Ovary (tissue), 9 donors: ENCODE data around the gene MGAT5B. TPM values are rescaled to one million over a fixed set of nuclear protein-coding genes. Genes with fewer than 3 reads are reported as not detected.

Experiments used
- DNase-seq, 5 donors: peaks; one replicate each; pipeline ENCODE4 v3.0.0-alpha.2; 2019 to 2020
- H3K27ac ChIP-seq, 2 donors: fragments of 200-600 bp; one replicate each; pipeline versions ENCODE4 v1.5.1 to v1.8.0; 2019 to 2022
- H3K27me3 ChIP-seq: fragments of 200-600 bp; one replicate; pipeline ENCODE4 v1.8.0; 2022
- H3K36me3 ChIP-seq: fragments of 200-600 bp; sonication (generic); one replicate; pipeline ENCODE4 v1.5.1; 2019
- H3K4me1 ChIP-seq: one replicate; pipeline ENCODE4 v1.8.1; 2013; ENCODE audit warnings: mild to moderate bottlenecking, moderate library complexity; ENCODE audit not compliant: insufficient read depth
- H3K4me3 ChIP-seq: fragments of 200-600 bp; sonication (generic); one replicate; pipeline ENCODE4 v1.5.1; 2017
- H3K9me3 ChIP-seq, 2 donors: fragments of 200-600 bp in 1 of 2; sonication (generic) in 1 of 2; one replicate each; pipeline versions ENCODE4 v1.5.1 to v1.8.1; 2013 to 2019; ENCODE audit warnings: mild to moderate bottlenecking in 1 of 2, moderate library complexity in 1 of 2
- EP300 ChIP-seq: sonication (generic); formaldehyde crosslinking; IDR thresholded peaks from one replicate; pipeline ENCODE4 v1.6.1; 2017; ENCODE audit warnings: antibody characterized with exemption
- POLR2A ChIP-seq: fragments of 450-650 bp; IDR thresholded peaks from one replicate; pipeline ENCODE4 v1.6.1; 2017; ENCODE audit warnings: antibody characterized with exemption, mild to moderate bottlenecking, moderate library complexity
- WGBS, 3 donors: extraction: QIAGEN DNeasy Blood & Tissue Kit in 1 of 3; methylation state at CpG; one replicate each; pipeline versions ENCODE4 v1.1.5 to v1.1.7; 2013 to 2017; 5-methylcytosine and 5-hydroxymethylcytosine counted together
- intact Hi-C, 4 donors: fragments of 100-400 bp; cut with DNase I; formaldehyde crosslinking; loops; one replicate each; pipeline versions ENCODE4 v1.11.0 to v1.15.1; 2022 to 2023
- polyA plus RNA-seq, 2 donors: library from polyadenylated mRNA; stranded (reverse); fragments of 200-250 nt in 1 of 2; fragments of 350-450 nt in 1 of 2; fragmentation: Illumina TruSeq in 1 of 2; extraction: RNeasy Lipid Tissue Mini Kit (QIAGEN cat#74804) in 1 of 2; gene quantifications; one replicate each; pipeline ENCODE4 v1.2.3, GENCODE V29; 2013 to 2014
- total RNA-seq, 7 donors: library from RNA; depleted of rRNA in 2 of 7; stranded (reverse); fragments of >200 nt in 2 of 7; fragmentation: NEBNext Ultra II Directional in 3 of 7; extraction: Animal tissue kit (Norgen Biotek cat#: 25700) in 3 of 7; gene quantifications; one replicate each; pipeline versions ENCODE4 v1.1.0 to v1.2.4, GENCODE V29; 2016 to 2023
- TF ChIP-seq, protein P1 (sequence below), 3 donors: fragments of 450-650 bp in 2 of 3; fragments of 200-600 bp in 1 of 3; IDR thresholded peaks; one replicate each; pipeline versions ENCODE4 v1.5.1 to v1.8.0; 2016 to 2022; ENCODE audit warnings: antibody characterized with exemption in 3 of 3, mild to moderate bottlenecking in 1 of 3
- donor health status: DM: no; HTN: no; CAD: no; lungs with moderate emphysema.
- donor health status: DM: no; HTN: no; CAD: no.
- donor health status: Bipolar disorder and iron deficiency.
- donor health status: DM: yes; HTN: yes; CAD: no.
- donor health status: DM: no; HTN: no; CAD: no.
- donor health status: DM: yes; HTN: yes; CAD: no.

MGAT5B gene
- total and polyA plus RNA-seq, 9 donors: 0.23 to 3.6 (median 0.77) TPM; not detected in 1

GRCh38 chr17:76866774-76867577, 1.2 kb upstream of the MGAT5B start:
- intact Hi-C loops: loop anchor here (5.0 to 10.0 kb wide), 5 partner anchors 185 to 388 kb away; no protein-coding TSS in a partner anchor
- Histone ChIP-seq H3K36me3 (no peaks in the 10 kb centered on the region), H3K9me3 (no peaks in the 10 kb centered on the region), H3K4me3 (no peak overlapping the region), H3K27ac (no peak overlapping the region), H3K4me1 (peaks cover 1% of the 10 kb centered on the region), H3K27me3 (peaks cover 9% of the 10 kb centered on the region)
- TF ChIP-seq POLR2A: no peak
- no peak for TF ChIP-seq EP300
- TF ChIP-seq, protein P1, sequence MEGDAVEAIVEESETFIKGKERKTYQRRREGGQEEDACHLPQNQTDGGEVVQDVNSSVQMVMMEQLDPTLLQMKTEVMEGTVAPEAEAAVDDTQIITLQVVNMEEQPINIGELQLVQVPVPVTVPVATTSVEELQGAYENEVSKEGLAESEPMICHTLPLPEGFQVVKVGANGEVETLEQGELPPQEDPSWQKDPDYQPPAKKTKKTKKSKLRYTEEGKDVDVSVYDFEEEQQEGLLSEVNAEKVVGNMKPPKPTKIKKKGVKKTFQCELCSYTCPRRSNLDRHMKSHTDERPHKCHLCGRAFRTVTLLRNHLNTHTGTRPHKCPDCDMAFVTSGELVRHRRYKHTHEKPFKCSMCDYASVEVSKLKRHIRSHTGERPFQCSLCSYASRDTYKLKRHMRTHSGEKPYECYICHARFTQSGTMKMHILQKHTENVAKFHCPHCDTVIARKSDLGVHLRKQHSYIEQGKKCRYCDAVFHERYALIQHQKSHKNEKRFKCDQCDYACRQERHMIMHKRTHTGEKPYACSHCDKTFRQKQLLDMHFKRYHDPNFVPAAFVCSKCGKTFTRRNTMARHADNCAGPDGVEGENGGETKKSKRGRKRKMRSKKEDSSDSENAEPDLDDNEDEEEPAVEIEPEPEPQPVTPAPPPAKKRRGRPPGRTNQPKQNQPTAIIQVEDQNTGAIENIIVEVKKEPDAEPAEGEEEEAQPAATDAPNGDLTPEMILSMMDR (IDR thresholded peaks at IDR 0.05): no peak
- no peak for DNase-seq
- 71 to 74% (median 74%) methylated on average over 9 of the region's 9 CpGs for WGBS, 3 donors

DNA sequence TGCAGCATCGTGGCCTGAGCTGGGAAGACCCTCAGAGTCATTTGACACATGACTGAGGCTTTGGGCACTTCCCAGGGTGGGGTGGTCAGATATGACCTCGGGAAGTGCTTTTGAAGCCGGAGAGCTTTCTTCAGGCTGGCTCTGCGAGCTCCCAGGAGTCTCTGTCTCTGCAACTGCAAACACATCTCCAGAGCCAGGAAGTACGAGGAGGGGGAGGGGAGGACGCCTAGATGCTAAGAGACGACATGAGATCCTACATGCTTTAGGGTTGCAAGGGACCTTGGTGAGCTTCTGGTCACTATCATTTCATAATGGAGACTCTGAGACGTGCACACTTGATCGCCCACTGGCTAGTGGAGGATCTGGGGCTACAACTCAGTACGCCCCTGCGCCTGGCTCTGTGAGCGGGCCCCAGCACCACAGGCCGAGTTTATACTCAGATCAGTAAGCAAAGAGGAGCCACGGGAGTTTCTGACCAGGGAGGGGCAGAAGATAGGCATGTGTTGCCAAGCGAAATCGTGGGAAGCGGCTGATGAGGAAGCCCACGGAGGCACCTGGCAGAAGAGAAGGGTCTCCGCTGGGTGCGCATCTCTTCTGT, 527 bp upstream of the MGAT5B start:
- intact Hi-C loops: loop anchor here (5.0 to 10.0 kb wide), 5 partner anchors 185 to 387 kb away; no protein-coding TSS in a partner anchor
- Histone ChIP-seq H3K9me3 (no peaks in the 10 kb centered on the region), H3K27ac (no peak overlapping the region), H3K4me3 (no peak overlapping the region), H3K4me1 (peaks cover 1% of the 10 kb centered on the region), H3K27me3 (peaks cover 9% of the 10 kb centered on the region), H3K36me3 (no peaks in the 10 kb centered on the region)
- 14 to 18% (median 14%) methylated on average over 20 of the region's 20 CpGs for WGBS, 3 donors
- no peak for TF ChIP-seq POLR2A
- no peak for TF ChIP-seq EP300
- TF ChIP-seq, protein P1 (IDR thresholded peaks at IDR 0.05): no peak
- DNase-seq: no peak

DNA sequence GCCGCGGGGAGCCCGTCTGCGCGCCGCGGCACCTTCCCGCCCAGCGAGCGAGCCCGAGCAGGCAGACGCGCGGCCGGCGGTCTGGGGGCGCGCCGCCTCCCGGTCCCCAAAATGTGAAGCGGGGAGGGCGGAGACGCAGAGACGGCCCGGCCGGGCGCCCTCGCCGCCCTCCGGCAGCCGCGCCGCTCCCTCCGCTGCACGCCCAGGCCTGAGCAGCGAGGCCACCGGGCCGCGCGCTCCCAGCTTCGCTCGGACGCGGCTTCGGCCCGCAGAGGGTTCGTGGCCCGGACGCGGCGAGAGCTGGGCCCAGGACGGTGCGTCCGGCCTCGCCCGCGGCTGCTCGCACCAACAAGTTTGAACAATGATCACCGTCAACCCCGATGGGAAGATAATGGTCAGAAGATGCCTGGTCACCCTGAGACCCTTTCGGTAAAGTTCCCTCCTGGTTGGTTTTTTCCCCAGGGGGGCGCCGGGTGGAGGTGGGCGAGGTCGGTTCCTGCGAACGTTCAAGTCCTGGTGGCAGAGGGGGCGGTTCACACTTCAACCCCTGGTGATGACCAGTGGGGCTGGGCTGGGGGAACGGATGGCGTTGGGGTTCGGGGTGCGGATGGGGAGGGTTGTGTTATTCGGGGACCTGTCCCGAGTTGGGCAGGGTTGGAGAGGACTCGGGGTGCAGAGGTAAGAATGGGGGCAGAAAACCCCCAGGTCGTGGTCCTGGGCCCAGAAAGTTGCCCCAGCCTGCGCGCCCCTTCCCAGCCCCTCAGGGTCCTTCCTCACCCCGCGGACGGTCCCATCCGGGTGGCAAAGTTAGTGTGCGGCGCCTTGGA, 678 bp downstream of the MGAT5B start:
- DNase-seq: no peak
- peak overlapping the region; percentile 22 for H3K4me3 ChIP-seq
- intact Hi-C loops: loop anchor here (5.0 to 10.0 kb wide), 5 partner anchors 183 to 386 kb away; no protein-coding TSS in a partner anchor
- TF ChIP-seq EP300 (no peak), POLR2A (no peak)
- TF ChIP-seq, protein P1 (IDR thresholded peaks at IDR 0.05): no peak
- peaks cover 1% of the 10 kb centered on the region for H3K4me1 ChIP-seq
- no peaks in the 10 kb centered on the region for H3K9me3 ChIP-seq
- WGBS, 3 donors: 2 to 3% (median 2%) methylated on average over 21 to 84 of the region's 84 CpGs
- no peak overlapping the region for H3K27ac ChIP-seq
- H3K36me3 ChIP-seq: no peaks in the 10 kb centered on the region
- peaks cover 9% of the 10 kb centered on the region for H3K27me3 ChIP-seq
